Measurements from ENCODE around the gene SEMA5B. TPM values are rescaled to one million over a fixed set of nuclear protein-coding genes. Genes with fewer than 3 reads are reported as not detected.

Gene SEMA5B
- polyA plus RNA-seq, 1 donor from 2014 or later, result 7.0 TPM

GRCh38 chr3:122917412-122917811 is 110.2 kb downstream of the SEMA5B start:
- Histone ChIP-seq H3F3A (ENCODE audit: insufficient read depth, low read length, poor library complexity, severe bottlenecking) (no peaks in the 10 kb centered on the region), H2AFZ (ENCODE audit: low read depth, low read length) (no peak overlapping the region), H3K9ac (ENCODE audit: low read length) (no peak overlapping the region), H3K4me2 (ENCODE audit: low read length) (no peak overlapping the region), H3K9me2 (ENCODE audit: insufficient read depth, low read length) (no peaks in the 10 kb centered on the region), H3K27ac (ENCODE audit: low read length) (no peak overlapping the region), H3K27me3 (ENCODE audit: insufficient read depth, low read depth, low read length) (no peaks in the 10 kb centered on the region), H3K79me2 (replicated peaks; ENCODE audit: insufficient read depth, low read length) (no peaks in the 10 kb centered on the region), H3K9me3 (ENCODE audit: low read length) (no peaks in the 10 kb centered on the region), H3K36me3 (ENCODE audit: insufficient read depth, low read length) (no peaks in the 10 kb centered on the region), H3K4me3 (ENCODE audit: low read length) (no peak overlapping the region), H4K20me1 (ENCODE audit: insufficient read depth) (no peaks in the 10 kb centered on the region)
- no peak for TF ChIP-seq EZH2 (IDR thresholded peaks at IDR 0.05; ENCODE audit: borderline replicate concordance, insufficient read depth, low read length, poor library complexity, severe bottlenecking)
- no peak for TF ChIP-seq POLR2AphosphoS5 (IDR thresholded peaks at IDR 0.05)
- no peak for TF ChIP-seq RAD21 (conservative IDR thresholded peaks at IDR 0.05)
- no peak for TF ChIP-seq REST (IDR thresholded peaks at IDR 0.05; ENCODE audit: borderline replicate concordance)
- no peak for TF ChIP-seq TAF1 (IDR thresholded peaks at IDR 0.05; ENCODE audit: low read depth)
- TF ChIP-seq EP300 (conservative IDR thresholded peaks at IDR 0.05; ENCODE audit: poor library complexity, severe bottlenecking), result no peak
- no peak for TF ChIP-seq SMC3 (conservative IDR thresholded peaks at IDR 0.05; ENCODE audit: poor library complexity)
- no peak for TF ChIP-seq CTCF (IDR thresholded peaks at IDR 0.05; ENCODE audit: poor library complexity, severe bottlenecking)
- no peak for TF ChIP-seq MXI1 (conservative IDR thresholded peaks at IDR 0.05; ENCODE audit: poor library complexity, severe bottlenecking)

- H3K9ac ChIP-seq (ENCODE audit: low read length), result no peak overlapping the region
- no peaks in the 10 kb centered on the region for H3K79me2 ChIP-seq (replicated peaks; ENCODE audit: insufficient read depth, low read length)
- TF ChIP-seq EP300 (conservative IDR thresholded peaks at IDR 0.05; ENCODE audit: poor library complexity, severe bottlenecking) (no peak), SMC3 (conservative IDR thresholded peaks at IDR 0.05; ENCODE audit: poor library complexity) (no peak), POLR2AphosphoS5 (IDR thresholded peaks at IDR 0.05) (no peak), RAD21 (conservative IDR thresholded peaks at IDR 0.05) (no peak), EZH2 (IDR thresholded peaks at IDR 0.05; ENCODE audit: borderline replicate concordance, insufficient read depth, low read length, poor library complexity, severe bottlenecking) (no peak), TAF1 (IDR thresholded peaks at IDR 0.05; ENCODE audit: low read depth) (no peak), MXI1 (conservative IDR thresholded peaks at IDR 0.05; ENCODE audit: poor library complexity, severe bottlenecking) (no peak)
- H3K27me3 ChIP-seq (ENCODE audit: insufficient read depth, low read depth, low read length), result no peaks in the 10 kb centered on the region
- no peaks in the 10 kb centered on the region for H3K9me3 ChIP-seq (ENCODE audit: low read length)
- H4K20me1 ChIP-seq (ENCODE audit: insufficient read depth), result no peaks in the 10 kb centered on the region
- H3K27ac ChIP-seq (ENCODE audit: low read length), result no peak overlapping the region
- no peak overlapping the region for H3K4me2 ChIP-seq (ENCODE audit: low read length)
- no peak overlapping the region for H3K4me3 ChIP-seq (ENCODE audit: low read length)
- H2AFZ ChIP-seq (ENCODE audit: low read depth, low read length), result no peak overlapping the region
- H3K36me3 ChIP-seq (ENCODE audit: insufficient read depth, low read length), result no peaks in the 10 kb centered on the region
- H3K9me2 ChIP-seq (ENCODE audit: insufficient read depth, low read length), result no peaks in the 10 kb centered on the region
- no peaks in the 10 kb centered on the region for H3F3A ChIP-seq (ENCODE audit: insufficient read depth, low read length, poor library complexity, severe bottlenecking)
These were observed 111.0 kb downstream of the SEMA5B start for GRCh38 chr3:122916580-122916979.
